Measurements from ENCODE around the gene CCDC63.

GRCh38 chr12:110807640-110808039 lies 39.1 kb upstream of the CCDC63 start:
- TF ChIP-seq E2F1 (CRISPR knock-in tag; IDR thresholded peaks at IDR 0.05): no peak
- no peak for TF ChIP-seq TARDBP (IDR thresholded peaks at IDR 0.05)
- no peak for TF ChIP-seq ZC3H11A (IDR thresholded peaks at IDR 0.05; ENCODE audit: low read depth, low read length)
- TF ChIP-seq ZNF766 (CRISPR knock-in tag; conservative IDR thresholded peaks at IDR 0.05): no peak
- TF ChIP-seq YY1 (IDR thresholded peaks at IDR 0.05; ENCODE audit: borderline replicate concordance in 1 of 3, control insufficient read depth in 1 of 3, extremely low read depth in 1 of 3, insufficient read depth in 3 of 3, insufficient read length in 1 of 3, insufficient replicate concordance in 2 of 3, low read depth in 1 of 3, low read length in 2 of 3): no peak
- TF ChIP-seq, protein P1, sequence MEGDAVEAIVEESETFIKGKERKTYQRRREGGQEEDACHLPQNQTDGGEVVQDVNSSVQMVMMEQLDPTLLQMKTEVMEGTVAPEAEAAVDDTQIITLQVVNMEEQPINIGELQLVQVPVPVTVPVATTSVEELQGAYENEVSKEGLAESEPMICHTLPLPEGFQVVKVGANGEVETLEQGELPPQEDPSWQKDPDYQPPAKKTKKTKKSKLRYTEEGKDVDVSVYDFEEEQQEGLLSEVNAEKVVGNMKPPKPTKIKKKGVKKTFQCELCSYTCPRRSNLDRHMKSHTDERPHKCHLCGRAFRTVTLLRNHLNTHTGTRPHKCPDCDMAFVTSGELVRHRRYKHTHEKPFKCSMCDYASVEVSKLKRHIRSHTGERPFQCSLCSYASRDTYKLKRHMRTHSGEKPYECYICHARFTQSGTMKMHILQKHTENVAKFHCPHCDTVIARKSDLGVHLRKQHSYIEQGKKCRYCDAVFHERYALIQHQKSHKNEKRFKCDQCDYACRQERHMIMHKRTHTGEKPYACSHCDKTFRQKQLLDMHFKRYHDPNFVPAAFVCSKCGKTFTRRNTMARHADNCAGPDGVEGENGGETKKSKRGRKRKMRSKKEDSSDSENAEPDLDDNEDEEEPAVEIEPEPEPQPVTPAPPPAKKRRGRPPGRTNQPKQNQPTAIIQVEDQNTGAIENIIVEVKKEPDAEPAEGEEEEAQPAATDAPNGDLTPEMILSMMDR (IDR thresholded peaks at IDR 0.05 in 2 of 3, conservative IDR thresholded peaks at IDR 0.05 in 1 of 3; ENCODE audit: insufficient read depth in 2 of 3, low read depth in 1 of 3, low read length in 3 of 3): no peak
- TF ChIP-seq MTA3 (IDR thresholded peaks at IDR 0.05; ENCODE audit: borderline replicate concordance): no peak
- TF ChIP-seq, protein P2, sequence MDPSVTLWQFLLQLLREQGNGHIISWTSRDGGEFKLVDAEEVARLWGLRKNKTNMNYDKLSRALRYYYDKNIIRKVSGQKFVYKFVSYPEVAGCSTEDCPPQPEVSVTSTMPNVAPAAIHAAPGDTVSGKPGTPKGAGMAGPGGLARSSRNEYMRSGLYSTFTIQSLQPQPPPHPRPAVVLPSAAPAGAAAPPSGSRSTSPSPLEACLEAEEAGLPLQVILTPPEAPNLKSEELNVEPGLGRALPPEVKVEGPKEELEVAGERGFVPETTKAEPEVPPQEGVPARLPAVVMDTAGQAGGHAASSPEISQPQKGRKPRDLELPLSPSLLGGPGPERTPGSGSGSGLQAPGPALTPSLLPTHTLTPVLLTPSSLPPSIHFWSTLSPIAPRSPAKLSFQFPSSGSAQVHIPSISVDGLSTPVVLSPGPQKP (CRISPR knock-in tag; IDR thresholded peaks at IDR 0.05): no peak
- TF ChIP-seq SMARCC2 (IDR thresholded peaks at IDR 0.05; ENCODE audit: low read depth): no peak
- TF ChIP-seq, protein P3, sequence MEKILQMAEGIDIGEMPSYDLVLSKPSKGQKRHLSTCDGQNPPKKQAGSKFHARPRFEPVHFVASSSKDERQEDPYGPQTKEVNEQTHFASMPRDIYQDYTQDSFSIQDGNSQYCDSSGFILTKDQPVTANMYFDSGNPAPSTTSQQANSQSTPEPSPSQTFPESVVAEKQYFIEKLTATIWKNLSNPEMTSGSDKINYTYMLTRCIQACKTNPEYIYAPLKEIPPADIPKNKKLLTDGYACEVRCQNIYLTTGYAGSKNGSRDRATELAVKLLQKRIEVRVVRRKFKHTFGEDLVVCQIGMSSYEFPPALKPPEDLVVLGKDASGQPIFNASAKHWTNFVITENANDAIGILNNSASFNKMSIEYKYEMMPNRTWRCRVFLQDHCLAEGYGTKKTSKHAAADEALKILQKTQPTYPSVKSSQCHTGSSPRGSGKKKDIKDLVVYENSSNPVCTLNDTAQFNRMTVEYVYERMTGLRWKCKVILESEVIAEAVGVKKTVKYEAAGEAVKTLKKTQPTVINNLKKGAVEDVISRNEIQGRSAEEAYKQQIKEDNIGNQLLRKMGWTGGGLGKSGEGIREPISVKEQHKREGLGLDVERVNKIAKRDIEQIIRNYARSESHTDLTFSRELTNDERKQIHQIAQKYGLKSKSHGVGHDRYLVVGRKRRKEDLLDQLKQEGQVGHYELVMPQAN (IDR thresholded peaks at IDR 0.05; ENCODE audit: borderline replicate concordance): no peak
- no peak for TF ChIP-seq POLR2A (conservative IDR thresholded peaks at IDR 0.05)
- TF ChIP-seq, protein P4, sequence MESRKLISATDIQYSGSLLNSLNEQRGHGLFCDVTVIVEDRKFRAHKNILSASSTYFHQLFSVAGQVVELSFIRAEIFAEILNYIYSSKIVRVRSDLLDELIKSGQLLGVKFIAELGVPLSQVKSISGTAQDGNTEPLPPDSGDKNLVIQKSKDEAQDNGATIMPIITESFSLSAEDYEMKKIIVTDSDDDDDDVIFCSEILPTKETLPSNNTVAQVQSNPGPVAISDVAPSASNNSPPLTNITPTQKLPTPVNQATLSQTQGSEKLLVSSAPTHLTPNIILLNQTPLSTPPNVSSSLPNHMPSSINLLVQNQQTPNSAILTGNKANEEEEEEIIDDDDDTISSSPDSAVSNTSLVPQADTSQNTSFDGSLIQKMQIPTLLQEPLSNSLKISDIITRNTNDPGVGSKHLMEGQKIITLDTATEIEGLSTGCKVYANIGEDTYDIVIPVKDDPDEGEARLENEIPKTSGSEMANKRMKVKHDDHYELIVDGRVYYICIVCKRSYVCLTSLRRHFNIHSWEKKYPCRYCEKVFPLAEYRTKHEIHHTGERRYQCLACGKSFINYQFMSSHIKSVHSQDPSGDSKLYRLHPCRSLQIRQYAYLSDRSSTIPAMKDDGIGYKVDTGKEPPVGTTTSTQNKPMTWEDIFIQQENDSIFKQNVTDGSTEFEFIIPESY (CRISPR knock-in tag; IDR thresholded peaks at IDR 0.05): no peak
- TF ChIP-seq HDAC2 (IDR thresholded peaks at IDR 0.05): no peak

Data from K562 (cell line).